Naive thymus-derived CD4-positive, alpha-beta T cell (primary cell): Measurements from ENCODE around the gene ATP8B4. TPM values are rescaled to one million over a fixed set of nuclear protein-coding genes. Genes with fewer than 3 reads are reported as not detected.

Experiments
- ATAC-seq: fragments of 150-1000 bp; cut with Tn5 transposase; 2 replicates; pipeline ENCODE4 v1.10.0; 2021; ENCODE audit warnings: mild to moderate bottlenecking, moderate library complexity
- CTCF ChIA-PET: fragments of 350-600 bp; sonication (Branson Sonifier 250); formaldehyde crosslinking; loops from one replicate; lab custom pipeline; 2021; ENCODE audit warnings: antibody characterized with exemption; lab: Charles Lee
- POLR2A ChIA-PET: fragments of 350-600 bp; sonication (Branson Sonifier 250); formaldehyde crosslinking; loops from one replicate; lab custom pipeline; 2021; ENCODE audit warnings: antibody characterized with exemption, inconsistent platforms; lab: Charles Lee
- DNase-seq, 9 donors: peaks; one replicate each; pipeline versions ENCODE4 v3.0.0 to v3.0.0-alpha.2; 2020 to 2022; ENCODE audit warnings: mixed read lengths in 1 of 9
- H3K27ac ChIP-seq: one replicate; pipeline ENCODE4 v1.7.0; 2013; ENCODE audit warnings: mild to moderate bottlenecking, low read depth, low read length, moderate library complexity
- H3K27me3 ChIP-seq, 2 donors: one replicate each; pipeline ENCODE4 v1.7.0; 2013; ENCODE audit warnings: low read length in 2 of 2, mild to moderate bottlenecking in 2 of 2, moderate library complexity in 2 of 2; ENCODE audit not compliant: control insufficient read depth in 2 of 2, insufficient read depth in 2 of 2
- H3K36me3 ChIP-seq, 3 experiments: 1 replicate in 2 of 3; 2 replicates in 1 of 3; pipeline ENCODE4 v1.7.0; 2013; ENCODE audit warnings: low read length in 3 of 3, mild to moderate bottlenecking in 3 of 3, moderate library complexity in 1 of 3; ENCODE audit not compliant: insufficient read depth in 3 of 3, control insufficient read depth in 2 of 3
- H3K4me1 ChIP-seq, 2 donors: one replicate each; pipeline ENCODE4 v1.7.0; 2013; ENCODE audit warnings: low read length in 2 of 2, mild to moderate bottlenecking in 2 of 2, moderate library complexity in 1 of 2; ENCODE audit not compliant: control insufficient read depth in 2 of 2, insufficient read depth in 2 of 2
- H3K4me3 ChIP-seq: 2 replicates; pipeline ENCODE4 v1.7.0; 2013; ENCODE audit warnings: mild to moderate bottlenecking, low read length
- H3K9me3 ChIP-seq, 3 experiments: 1 replicate in 2 of 3; 2 replicates in 1 of 3; pipeline ENCODE4 v1.7.0; 2013; ENCODE audit warnings: low read length in 3 of 3; ENCODE audit not compliant: control insufficient read depth in 2 of 3
- H3K27ac Mint-ChIP-seq, 9 donors: one replicate each; pipeline ENCODE4 v1.8.0; 2020 to 2022; ENCODE audit warnings: mixed read lengths in 9 of 9, mild to moderate bottlenecking in 8 of 9, moderate library complexity in 5 of 9, inconsistent platforms in 2 of 9
- H3K27me3 Mint-ChIP-seq, 5 donors: one replicate each; pipeline ENCODE4 v1.8.0; 2021 to 2022; ENCODE audit warnings: mixed read lengths in 5 of 5, mild to moderate bottlenecking in 1 of 5
- H3K36me3 Mint-ChIP-seq, 5 donors: one replicate each; pipeline ENCODE4 v1.8.0; 2020 to 2022; ENCODE audit warnings: mixed read lengths in 5 of 5, mild to moderate bottlenecking in 3 of 5, inconsistent platforms in 1 of 5
- H3K4me1 Mint-ChIP-seq, 7 donors: one replicate each; pipeline ENCODE4 v1.8.0; 2020 to 2022; ENCODE audit warnings: mixed read lengths in 7 of 7, mild to moderate bottlenecking in 3 of 7, inconsistent platforms in 1 of 7
- H3K4me3 Mint-ChIP-seq, 10 donors: one replicate each; pipeline ENCODE4 v1.8.0; 2020 to 2022; ENCODE audit warnings: mild to moderate bottlenecking in 10 of 10, mixed read lengths in 10 of 10, moderate library complexity in 6 of 10, inconsistent platforms in 2 of 10
- H3K9me3 Mint-ChIP-seq, 11 donors: one replicate each; pipeline ENCODE4 v1.8.0; 2020 to 2022; ENCODE audit warnings: mixed read lengths in 11 of 11, mild to moderate bottlenecking in 4 of 11, inconsistent platforms in 1 of 11, moderate library complexity in 1 of 11
- intact Hi-C, 2 donors: fragments of 100-400 bp; cut with micrococcal nuclease; formaldehyde crosslinking; loops; one replicate each; pipeline ENCODE4 v1.15.1; 2023
- polyA plus RNA-seq, 2 donors: library from polyadenylated mRNA; unstranded; fragments of 300-500 nt; fragmentation: Illumina TruSeq; gene quantifications; one replicate each; pipeline ENCODE4 v1.2.3, GENCODE V29; 2021
- total RNA-seq, 6 experiments: library from RNA in 5 of 6; stranded (reverse) in 5 of 6; gene quantifications; 1 replicate in 5 of 6; 2 replicates in 1 of 6; pipeline ENCODE4 v1.2.3 and lab custom pipeline; 2021 to 2026

The ATP8B4 gene
- total and polyA plus RNA-seq, 7 experiments from 2014 or later = 0.92 to 24.3 (median 5.0) TPM; not detected in 2

- peak; percentile 47 for ATAC-seq
- no peaks in the 10 kb centered on the region for H3K4me1 ChIP-seq
Observed at GRCh38 chr15:50064673-50065072, 54.4 kb downstream of the ATP8B4 start.

GRCh38 chr15:50063226-50063625 is 55.8 kb downstream of the ATP8B4 start:
- Histone ChIP-seq H3K27me3 (no peaks in the 10 kb centered on the region), H3K4me3 (no peak overlapping the region), H3K36me3 (no peaks in the 10 kb centered on the region), H3K4me1 (no peaks in the 10 kb centered on the region), H3K9me3 (no peaks in the 10 kb centered on the region), H3K27ac (no peak overlapping the region)
- Mint-ChIP-seq H3K36me3 (peaks cover 0 to 20% (median 0%) of the 10 kb centered on the region in 5 donors), H3K4me1 (peaks cover 0 to 65% (median 0%) of the 10 kb centered on the region in 7 donors), H3K27ac (no peak overlapping the region), H3K9me3 (peaks cover 0 to 2% (median 0%) of the 10 kb centered on the region in 11 donors), H3K27me3 (peaks cover 0 to 35% (median 7%) of the 10 kb centered on the region in 5 donors), H3K4me3 (no peak overlapping the region)
- DNase-seq = no peak
- CTCF ChIA-PET = no interaction called here
- POLR2A ChIA-PET = no interaction called here
- ATAC-seq = no peak
- intact Hi-C loops = no loop called here

More at GRCh38 chr15:50064673-50065072, 54.4 kb downstream of the ATP8B4 start:
- Mint-ChIP-seq H3K36me3 (peaks cover 0 to 20% (median 0%) of the 10 kb centered on the region in 5 donors), H3K9me3 (peaks cover 0 to 2% (median 0%) of the 10 kb centered on the region in 11 donors), H3K4me1 (peaks cover 0 to 52% (median 0%) of the 10 kb centered on the region in 7 donors), H3K4me3 (peak overlapping the region in 1 of 10 donors; percentile 10), H3K27me3 (peaks cover 0 to 28% (median 0%) of the 10 kb centered on the region in 5 donors), H3K27ac (peak overlapping the region in 1 of 9 donors; percentile 12)
- intact Hi-C loops = no loop called here
- ChIA-PET CTCF (no interaction called here), POLR2A (no interaction called here)
- H3K4me3 ChIP-seq = no peak overlapping the region
- H3K9me3 ChIP-seq = no peaks in the 10 kb centered on the region
- no peak for DNase-seq
- no peaks in the 10 kb centered on the region for H3K27me3 ChIP-seq
- H3K36me3 ChIP-seq = no peaks in the 10 kb centered on the region
- no peak overlapping the region for H3K27ac ChIP-seq

- peaks cover 0 to 8% (median 0%) of the 10 kb centered on the region in 5 donors for H3K36me3 Mint-ChIP-seq
- H3K9me3 ChIP-seq = no peaks in the 10 kb centered on the region
- H3K27ac Mint-ChIP-seq = peak overlapping the region in 1 of 9 donors; percentile 43
- DNase-seq (no peak), ATAC-seq (no peak)
- intact Hi-C loops = no loop called here
- POLR2A ChIA-PET = no interaction called here
- H3K4me1 ChIP-seq = no peaks in the 10 kb centered on the region
- peaks cover 0 to 61% (median 0%) of the 10 kb centered on the region in 7 donors for H3K4me1 Mint-ChIP-seq
- H3K27ac ChIP-seq = no peak overlapping the region
- no peaks in the 10 kb centered on the region for H3K9me3 Mint-ChIP-seq
- no peak overlapping the region for H3K4me3 ChIP-seq
- H3K4me3 Mint-ChIP-seq = no peak overlapping the region
- CTCF ChIA-PET = no interaction called here
- H3K27me3 Mint-ChIP-seq = peaks cover 0 to 32% (median 7%) of the 10 kb centered on the region in 5 donors
- H3K36me3 ChIP-seq = no peaks in the 10 kb centered on the region
- no peaks in the 10 kb centered on the region for H3K27me3 ChIP-seq
Observed at GRCh38 chr15:50061503-50061902, 57.5 kb downstream of the ATP8B4 start.

- intact Hi-C loops = no loop called here
- Histone ChIP-seq H3K27me3 (no peaks in the 10 kb centered on the region), H3K4me3 (no peak overlapping the region), H3K27ac (no peak overlapping the region), H3K9me3 (no peaks in the 10 kb centered on the region), H3K36me3 (no peaks in the 10 kb centered on the region), H3K4me1 (no peaks in the 10 kb centered on the region)
- DNase-seq (no peak), ATAC-seq (no peak)
- peak overlapping the region in 1 of 10 donors; percentile 84 for H3K4me3 Mint-ChIP-seq
- H3K4me1 Mint-ChIP-seq = peaks cover 0 to 67% (median 0%) of the 10 kb centered on the region in 7 donors
- ChIA-PET POLR2A (no interaction called here), CTCF (no interaction called here)
- H3K27me3 Mint-ChIP-seq = peaks cover 0 to 35% (median 8%) of the 10 kb centered on the region in 5 donors
- H3K36me3 Mint-ChIP-seq = peaks cover 0 to 11% (median 0%) of the 10 kb centered on the region in 5 donors
- peaks cover 0 to under 1% (median 0%) of the 10 kb centered on the region in 11 donors for H3K9me3 Mint-ChIP-seq
- H3K27ac Mint-ChIP-seq = peak overlapping the region in 1 of 9 donors; percentile 79
Observed at GRCh38 chr15:50059883-50060282, 59.1 kb downstream of the ATP8B4 start.

GRCh38 chr15:50059203-50059772 is 59.7 kb downstream of the ATP8B4 start:
- no peaks in the 10 kb centered on the region for H3K27me3 ChIP-seq
- Mint-ChIP-seq H3K27me3 (peaks cover 0 to 37% (median 11%) of the 10 kb centered on the region in 5 donors), H3K4me1 (peaks cover 0 to 63% (median 0%) of the 10 kb centered on the region in 7 donors), H3K9me3 (peaks cover 0 to 3% (median 0%) of the 10 kb centered on the region in 11 donors), H3K27ac (peak overlapping the region in 1 of 9 donors; percentile 14), H3K4me3 (no peak overlapping the region), H3K36me3 (peaks cover 0 to 13% (median 0%) of the 10 kb centered on the region in 5 donors)
- no peak overlapping the region for H3K27ac ChIP-seq
- ATAC-seq (no peak), DNase-seq (no peak)
- no peak overlapping the region for H3K4me3 ChIP-seq
- H3K9me3 ChIP-seq = no peaks in the 10 kb centered on the region
- POLR2A ChIA-PET = no interaction called here
- no peaks in the 10 kb centered on the region for H3K36me3 ChIP-seq
- CTCF ChIA-PET = no interaction called here
- intact Hi-C loops = no loop called here
- H3K4me1 ChIP-seq = no peaks in the 10 kb centered on the region

GRCh38 chr15:50057905-50058639 is 61.0 kb downstream of the ATP8B4 start:
- ChIA-PET CTCF (no interaction called here), POLR2A (no interaction called here)
- Mint-ChIP-seq H3K4me3 (no peak overlapping the region), H3K9me3 (peaks cover 0 to 3% (median 0%) of the 10 kb centered on the region in 11 donors), H3K36me3 (peaks cover 0 to 16% (median 0%) of the 10 kb centered on the region in 5 donors), H3K27me3 (peaks cover 0 to 37% (median 11%) of the 10 kb centered on the region in 5 donors), H3K4me1 (peaks cover 0 to 61% (median 0%) of the 10 kb centered on the region in 7 donors), H3K27ac (peak overlapping the region in 1 of 9 donors; percentile 9)
- H3K4me3 ChIP-seq = no peak overlapping the region
- DNase-seq (no peak), ATAC-seq (no peak)
- intact Hi-C loops = no loop called here
- no peaks in the 10 kb centered on the region for H3K36me3 ChIP-seq
- H3K27ac ChIP-seq = no peak overlapping the region
- no peaks in the 10 kb centered on the region for H3K4me1 ChIP-seq
- no peaks in the 10 kb centered on the region for H3K9me3 ChIP-seq
- no peaks in the 10 kb centered on the region for H3K27me3 ChIP-seq
